ENCODE measurements around the gene KLHL21. TPM values are rescaled to one million over a fixed set of nuclear protein-coding genes. Genes with fewer than 3 reads are reported as not detected.

The KLHL21 gene
- total and polyA plus RNA-seq, 9 of the 15 experiments (the other 6 are each of a cell fraction or from before 2014, with no cell fraction given): 2.1 to 42.1 (median 17.5) TPM

DNA sequence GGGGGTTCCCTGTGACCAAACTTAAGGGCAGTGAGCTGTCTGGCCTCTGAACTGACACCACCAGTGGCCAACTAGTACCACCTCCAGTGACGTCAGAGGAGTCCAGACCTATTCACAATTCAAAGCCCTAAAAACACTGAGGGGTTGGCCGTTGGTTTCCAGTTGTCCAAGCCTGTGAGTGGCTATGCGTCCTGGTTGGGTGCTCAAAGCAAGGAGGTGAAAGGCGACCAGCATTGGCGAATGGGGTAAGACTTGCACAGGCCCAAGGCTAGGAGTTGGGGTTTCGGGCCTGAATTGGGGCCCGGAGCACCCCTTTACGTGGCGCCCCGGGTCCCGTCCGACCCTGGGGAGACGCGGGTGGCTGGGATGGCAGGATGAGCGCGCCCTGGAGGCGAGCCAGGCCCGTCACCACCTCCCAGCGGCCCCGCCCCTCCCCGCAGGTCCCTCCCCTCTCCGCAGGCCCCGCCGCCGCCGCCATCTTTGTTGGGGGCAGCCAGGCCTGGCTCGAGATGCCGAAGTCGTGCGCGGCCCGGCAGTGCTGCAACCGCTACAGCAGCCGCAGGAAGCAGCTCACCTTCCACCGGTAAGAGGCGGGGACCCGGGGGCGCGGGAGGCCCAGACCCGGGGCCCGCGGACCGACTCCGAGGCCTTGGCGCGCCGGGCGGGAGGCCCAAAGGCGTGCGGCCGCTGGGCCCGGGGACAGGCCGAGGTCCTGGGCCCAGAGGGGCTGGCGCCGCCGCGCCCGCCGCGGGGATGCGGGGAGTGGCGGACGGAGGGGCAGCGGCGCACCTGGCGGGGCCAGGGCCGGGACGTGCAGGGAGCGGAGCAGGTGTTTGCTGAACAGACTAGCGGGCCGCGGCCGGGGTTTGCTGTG is 22.3 kb upstream of the KLHL21 start, which contains the start of gene THAP3 (continued):
- TF ChIP-seq HNRNPLL (IDR thresholded peaks at IDR 0.05; ENCODE audit: low read depth, low read length, poor library complexity, severe bottlenecking): peak; percentile 17
- no peak for TF ChIP-seq ZNF41 (CRISPR knock-in tag; conservative IDR thresholded peaks at IDR 0.05)
- no peak for TF ChIP-seq JUNB (CRISPR knock-in tag; conservative IDR thresholded peaks at IDR 0.05)
- no peak for TF ChIP-seq SMAD2 (IDR thresholded peaks at IDR 0.05; ENCODE audit: low read depth, low read length)
- TF ChIP-seq, protein P1, sequence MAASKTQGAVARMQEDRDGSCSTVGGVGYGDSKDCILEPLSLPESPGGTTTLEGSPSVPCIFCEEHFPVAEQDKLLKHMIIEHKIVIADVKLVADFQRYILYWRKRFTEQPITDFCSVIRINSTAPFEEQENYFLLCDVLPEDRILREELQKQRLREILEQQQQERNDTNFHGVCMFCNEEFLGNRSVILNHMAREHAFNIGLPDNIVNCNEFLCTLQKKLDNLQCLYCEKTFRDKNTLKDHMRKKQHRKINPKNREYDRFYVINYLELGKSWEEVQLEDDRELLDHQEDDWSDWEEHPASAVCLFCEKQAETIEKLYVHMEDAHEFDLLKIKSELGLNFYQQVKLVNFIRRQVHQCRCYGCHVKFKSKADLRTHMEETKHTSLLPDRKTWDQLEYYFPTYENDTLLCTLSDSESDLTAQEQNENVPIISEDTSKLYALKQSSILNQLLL (CRISPR knock-in tag; IDR thresholded peaks at IDR 0.05; ENCODE audit: borderline replicate concordance): no peak
- no peak for TF ChIP-seq XRCC3 (IDR thresholded peaks at IDR 0.05)
- no peak for TF ChIP-seq RAD51 (IDR thresholded peaks at IDR 0.05; ENCODE audit: borderline replicate concordance, low read depth)
- TF ChIP-seq ZNF134 (CRISPR knock-in tag; conservative IDR thresholded peaks at IDR 0.05): no peak
- TF ChIP-seq BCOR (IDR thresholded peaks at IDR 0.05): 0 out of 2 replicates have a peak, but pooled peaks have one; percentile 6
- TF ChIP-seq ZNF445 (CRISPR knock-in tag; IDR thresholded peaks at IDR 0.05; ENCODE audit: low read depth): no peak
- TF ChIP-seq, protein P2, sequence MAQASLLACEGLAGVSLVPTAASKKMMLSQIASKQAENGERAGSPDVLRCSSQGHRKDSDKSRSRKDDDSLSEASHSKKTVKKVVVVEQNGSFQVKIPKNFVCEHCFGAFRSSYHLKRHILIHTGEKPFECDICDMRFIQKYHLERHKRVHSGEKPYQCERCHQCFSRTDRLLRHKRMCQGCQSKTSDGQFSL (CRISPR knock-in tag; IDR thresholded peaks at IDR 0.05): no peak; the same call in 1 of the 2 replicates
- TF ChIP-seq, protein P2 (tag; IDR thresholded peaks at IDR 0.05): no peak
- TF ChIP-seq, protein P3, sequence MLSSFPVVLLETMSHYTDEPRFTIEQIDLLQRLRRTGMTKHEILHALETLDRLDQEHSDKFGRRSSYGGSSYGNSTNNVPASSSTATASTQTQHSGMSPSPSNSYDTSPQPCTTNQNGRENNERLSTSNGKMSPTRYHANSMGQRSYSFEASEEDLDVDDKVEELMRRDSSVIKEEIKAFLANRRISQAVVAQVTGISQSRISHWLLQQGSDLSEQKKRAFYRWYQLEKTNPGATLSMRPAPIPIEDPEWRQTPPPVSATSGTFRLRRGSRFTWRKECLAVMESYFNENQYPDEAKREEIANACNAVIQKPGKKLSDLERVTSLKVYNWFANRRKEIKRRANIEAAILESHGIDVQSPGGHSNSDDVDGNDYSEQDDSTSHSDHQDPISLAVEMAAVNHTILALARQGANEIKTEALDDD (IDR thresholded peaks at IDR 0.05): no peak
- TF ChIP-seq, protein P4, sequence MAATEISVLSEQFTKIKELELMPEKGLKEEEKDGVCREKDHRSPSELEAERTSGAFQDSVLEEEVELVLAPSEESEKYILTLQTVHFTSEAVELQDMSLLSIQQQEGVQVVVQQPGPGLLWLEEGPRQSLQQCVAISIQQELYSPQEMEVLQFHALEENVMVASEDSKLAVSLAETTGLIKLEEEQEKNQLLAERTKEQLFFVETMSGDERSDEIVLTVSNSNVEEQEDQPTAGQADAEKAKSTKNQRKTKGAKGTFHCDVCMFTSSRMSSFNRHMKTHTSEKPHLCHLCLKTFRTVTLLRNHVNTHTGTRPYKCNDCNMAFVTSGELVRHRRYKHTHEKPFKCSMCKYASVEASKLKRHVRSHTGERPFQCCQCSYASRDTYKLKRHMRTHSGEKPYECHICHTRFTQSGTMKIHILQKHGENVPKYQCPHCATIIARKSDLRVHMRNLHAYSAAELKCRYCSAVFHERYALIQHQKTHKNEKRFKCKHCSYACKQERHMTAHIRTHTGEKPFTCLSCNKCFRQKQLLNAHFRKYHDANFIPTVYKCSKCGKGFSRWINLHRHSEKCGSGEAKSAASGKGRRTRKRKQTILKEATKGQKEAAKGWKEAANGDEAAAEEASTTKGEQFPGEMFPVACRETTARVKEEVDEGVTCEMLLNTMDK (IDR thresholded peaks at IDR 0.05; ENCODE audit: borderline replicate concordance, insufficient read depth, low read depth, low read length, poor library complexity, severe bottlenecking): peak; percentile 23
- TF ChIP-seq GTF2F1 (IDR thresholded peaks at IDR 0.05; ENCODE audit: low read depth, low read length): no peak
- TF ChIP-seq HDAC2 (IDR thresholded peaks at IDR 0.05): 0 out of 2 replicates have a peak, but pooled peaks have one; percentile 65
- TF ChIP-seq NCOA2 (IDR thresholded peaks at IDR 0.05; ENCODE audit: partially characterized antibody in 2 of 2): no peak
- TF ChIP-seq, protein P5, sequence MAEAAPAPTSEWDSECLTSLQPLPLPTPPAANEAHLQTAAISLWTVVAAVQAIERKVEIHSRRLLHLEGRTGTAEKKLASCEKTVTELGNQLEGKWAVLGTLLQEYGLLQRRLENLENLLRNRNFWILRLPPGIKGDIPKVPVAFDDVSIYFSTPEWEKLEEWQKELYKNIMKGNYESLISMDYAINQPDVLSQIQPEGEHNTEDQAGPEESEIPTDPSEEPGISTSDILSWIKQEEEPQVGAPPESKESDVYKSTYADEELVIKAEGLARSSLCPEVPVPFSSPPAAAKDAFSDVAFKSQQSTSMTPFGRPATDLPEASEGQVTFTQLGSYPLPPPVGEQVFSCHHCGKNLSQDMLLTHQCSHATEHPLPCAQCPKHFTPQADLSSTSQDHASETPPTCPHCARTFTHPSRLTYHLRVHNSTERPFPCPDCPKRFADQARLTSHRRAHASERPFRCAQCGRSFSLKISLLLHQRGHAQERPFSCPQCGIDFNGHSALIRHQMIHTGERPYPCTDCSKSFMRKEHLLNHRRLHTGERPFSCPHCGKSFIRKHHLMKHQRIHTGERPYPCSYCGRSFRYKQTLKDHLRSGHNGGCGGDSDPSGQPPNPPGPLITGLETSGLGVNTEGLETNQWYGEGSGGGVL (CRISPR knock-in tag; IDR thresholded peaks at IDR 0.05): no peak
